ENCODE data around the gene ZNRD2. TPM values are rescaled to one million over a fixed set of nuclear protein-coding genes. Genes with fewer than 3 reads are reported as not detected.

Gene ZNRD2
- total and polyA plus RNA-seq, 2 of the 8 experiments (the other 6 are each of a cell fraction or from before 2014, with no cell fraction given), result 53.4 to 125 TPM

- Histone ChIP-seq H3K18ac (ENCODE audit: extremely low read depth, low read length) (no peak overlapping the region), H3K79me1 (ENCODE audit: low read depth, low read length) (peaks cover 23% of the 10 kb centered on the region), H2BK12ac (ENCODE audit: low read depth, low read length) (no peak overlapping the region), H4K20me1 (replicated peaks in 1 of 2; ENCODE audit: control insufficient read depth in 1 of 2, insufficient read depth in 2 of 2, low read length in 2 of 2) (peaks cover 3 to 19% of the 10 kb centered on the region in 2 experiments), H3K4me2 (ENCODE audit: insufficient read depth in 1 of 2, low read depth in 2 of 2, low read length in 2 of 2) (no peak overlapping the region), H3K23me2 (ENCODE audit: low read depth, low read length) (peaks cover 19% of the 10 kb centered on the region), H3K4ac (replicated peaks; ENCODE audit: insufficient read length, low read depth, low read length) (no peak overlapping the region), H3K27ac (ENCODE audit: low read depth, low read length) (no peak overlapping the region), H3K23ac (ENCODE audit: insufficient read length) (no peak overlapping the region), H4K91ac (replicated peaks; ENCODE audit: insufficient read length, low read length) (no peak overlapping the region), H2BK120ac (replicated peaks; ENCODE audit: low read depth, low read length) (no peak overlapping the region), H2BK5ac (ENCODE audit: low read depth, low read length) (no peak overlapping the region), H3K9me3 (ENCODE audit: insufficient read depth in 2 of 2, low read depth in 1 of 2, low read length in 1 of 2) (no peaks in the 10 kb centered on the region), H2BK15ac (ENCODE audit: low read length) (no peak overlapping the region), H3K4me1 (replicated peaks in 1 of 4; ENCODE audit: control insufficient read depth in 3 of 4, insufficient read depth in 4 of 4, low read length in 3 of 4) (peaks cover 0 to 30% (median 13%) of the 10 kb centered on the region in 4 experiments; a peak in 6 of 7 replicates), H2AK5ac (ENCODE audit: low read depth, low read length) (no peak overlapping the region), H3K4me3 (ENCODE audit: extremely low read depth in 1 of 4, insufficient read depth in 2 of 4, low read depth in 3 of 4, low read length in 4 of 4) (no peak overlapping the region), H3K36me3 (ENCODE audit: control insufficient read depth in 2 of 4, insufficient read depth in 4 of 4, low read length in 3 of 4) (peaks cover 0 to 6% (median under 1%) of the 10 kb centered on the region in 4 experiments; a peak in 2 of 8 replicates), H2BK20ac (ENCODE audit: low read length) (no peak overlapping the region), H4K5ac (ENCODE audit: insufficient read length, low read depth, low read length) (no peak overlapping the region), H4K8ac (ENCODE audit: extremely low read depth, insufficient read depth, low read length) (no peak overlapping the region), H3K79me2 (ENCODE audit: control insufficient read depth in 1 of 2, insufficient read depth in 2 of 2, low read length in 2 of 2) (peaks cover 5 to 11% of the 10 kb centered on the region in 2 experiments; a peak in 2 of 4 replicates), H3K14ac (ENCODE audit: insufficient read length) (no peak overlapping the region), H3K9ac (replicated peaks in 1 of 4; ENCODE audit: extremely low read depth in 1 of 4, low read depth in 3 of 4, low read length in 3 of 4) (no peak overlapping the region; a peak in 1 of 7 replicates), H3K56ac (replicated peaks; ENCODE audit: insufficient read length, low read depth, low read length) (no peak overlapping the region), H3K27me3 (replicated peaks in 1 of 4; ENCODE audit: control insufficient read depth in 3 of 4, extremely low read depth in 1 of 4, insufficient read depth in 3 of 4, low read length in 3 of 4) (no peaks in the 10 kb centered on the region; a peak in 1 of 7 replicates), H2AFZ (ENCODE audit: low read length) (no peak overlapping the region)
- FAIRE-seq (no peak), DNase-seq (ENCODE audit: low read depth in 1 of 2, low spot score in 2 of 2) (no peak)
- no peak for TF ChIP-seq RAD21 (IDR thresholded peaks at IDR 0.05 in 1 of 2, conservative IDR thresholded peaks at IDR 0.05 in 1 of 2; ENCODE audit: low read depth in 2 of 2, low read length in 2 of 2)
- no peak for TF ChIP-seq POU5F1 (IDR thresholded peaks at IDR 0.05; ENCODE audit: low read depth, low read length)
- TF ChIP-seq MAX (IDR thresholded peaks at IDR 0.05), result no peak
- TF ChIP-seq CHD1 (IDR thresholded peaks at IDR 0.05; ENCODE audit: low read depth, low read length), result no peak
- no peak for TF ChIP-seq EZH2 (IDR thresholded peaks at IDR 0.05; ENCODE audit: low read depth, low read length, severe bottlenecking)
- TF ChIP-seq RNF2 (IDR thresholded peaks at IDR 0.05; ENCODE audit: borderline replicate concordance, low read depth, low read length, missing control alignments, poor library complexity, severe bottlenecking), result no peak
- WGBS, 2 experiments (ENCODE audit: extremely low coverage in 1 of 2, insufficient coverage in 1 of 2, insufficient read length in 1 of 2, insufficient replicate concordance in 2 of 2, low coverage in 1 of 2, low lambda C conversion rate in 2 of 2, missing lambda C conversion rate in 1 of 2), result 92% methylated on average over 6 of the region's 6 CpGs; no CpG with 5 or more reads in 1 of the 2 experiments
- ChIA-PET CTCF (ENCODE audit: partially characterized antibody) (interaction anchor here (0.6 to 14.8 kb wide), 7 partner anchors 13 to 169 kb away, joined by 3 to 227 read pairs (median 3); partner anchors contain the start of genes KCNK7 and SIPA1), POLR2A (ENCODE audit: partially characterized antibody) (interaction anchor here (0.6 to 2.1 kb wide), 9 partner anchors 10 to 234 kb away, joined by 3 to 6 read pairs (median 4); no protein-coding TSS in a partner anchor)
These were observed 40.1 kb downstream of the ZNRD2 start for GRCh38 chr11:65610404-65610803.
